Activated CD8-positive, alpha-beta memory T cell treated with anti-CD3 and anti-CD28 coated beads for 36 hours (primary cell): Measurements from ENCODE around the gene COPZ2. TPM values are rescaled to one million over a fixed set of nuclear protein-coding genes. Genes with fewer than 3 reads are reported as not detected.

Experiments
- CTCF ChIA-PET: fragments of 350-600 bp; sonication (Branson Sonifier 250); formaldehyde crosslinking; loops from one replicate; lab custom pipeline; 2021; ENCODE audit warnings: antibody characterized with exemption; lab: Charles Lee
- POLR2A ChIA-PET: fragments of 350-600 bp; sonication (Branson Sonifier 250); formaldehyde crosslinking; loops from one replicate; lab custom pipeline; 2021; ENCODE audit warnings: antibody characterized with exemption; lab: Charles Lee
- total RNA-seq, 2 experiments: library from RNA; stranded (reverse); gene quantifications; one replicate each; pipeline ENCODE4 v1.2.3, GENCODE V29; 2021

Gene COPZ2
- total RNA-seq, 2 experiments from 2014 or later: 5.5 to 6.0 TPM

DNA sequence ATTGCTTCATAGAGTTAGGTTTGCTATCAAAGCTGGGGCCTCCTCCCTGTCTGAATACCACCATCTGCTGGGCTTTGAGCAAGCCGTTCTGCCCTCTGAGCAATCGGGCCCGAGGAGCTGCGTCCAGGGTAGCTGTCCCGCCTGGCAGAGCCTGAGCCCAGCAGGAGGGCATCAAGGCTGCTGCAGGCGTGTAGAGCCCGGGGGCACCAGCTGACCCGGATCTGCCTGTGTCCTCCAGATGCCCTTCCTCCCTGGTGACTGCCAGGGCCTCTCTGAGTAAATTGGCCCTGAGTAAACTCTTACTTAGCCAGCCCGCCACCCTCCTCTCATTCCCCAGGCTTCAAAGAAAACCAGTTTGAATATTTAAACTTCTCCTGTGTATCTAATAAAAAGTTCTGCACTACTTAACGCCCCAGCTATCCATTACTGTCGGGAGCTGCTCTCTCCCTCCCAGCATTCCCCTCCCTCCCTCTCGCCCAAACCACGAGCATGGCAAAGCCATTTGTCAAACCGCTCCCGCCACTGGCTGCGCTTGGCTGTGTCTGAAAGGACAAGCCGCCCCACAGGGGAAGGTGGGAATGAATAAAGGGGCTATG lies 50.3 kb downstream of the COPZ2 start:
- CTCF ChIA-PET: no interaction called here
- POLR2A ChIA-PET: no interaction called here

DNA sequence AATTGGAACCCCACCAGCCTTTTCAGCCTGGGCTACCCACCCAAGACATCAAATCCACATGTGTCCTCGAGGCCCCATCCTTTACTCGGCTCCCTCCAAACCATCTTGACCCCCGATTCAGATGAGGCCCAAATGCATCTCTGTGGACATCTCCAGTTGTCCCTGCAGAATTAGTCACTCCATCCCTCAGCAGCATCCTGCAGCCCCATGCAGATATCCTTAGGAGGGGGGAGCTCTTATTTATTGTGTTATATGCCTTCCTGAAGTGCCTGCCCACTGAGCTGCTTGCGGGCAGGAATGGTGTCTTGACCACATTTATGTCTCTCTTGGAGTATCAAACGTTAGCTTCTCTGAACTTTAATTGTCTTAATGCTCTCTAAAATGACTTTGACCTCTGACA lies 51.1 kb downstream of the COPZ2 start:
- POLR2A ChIA-PET: no interaction called here

DNA sequence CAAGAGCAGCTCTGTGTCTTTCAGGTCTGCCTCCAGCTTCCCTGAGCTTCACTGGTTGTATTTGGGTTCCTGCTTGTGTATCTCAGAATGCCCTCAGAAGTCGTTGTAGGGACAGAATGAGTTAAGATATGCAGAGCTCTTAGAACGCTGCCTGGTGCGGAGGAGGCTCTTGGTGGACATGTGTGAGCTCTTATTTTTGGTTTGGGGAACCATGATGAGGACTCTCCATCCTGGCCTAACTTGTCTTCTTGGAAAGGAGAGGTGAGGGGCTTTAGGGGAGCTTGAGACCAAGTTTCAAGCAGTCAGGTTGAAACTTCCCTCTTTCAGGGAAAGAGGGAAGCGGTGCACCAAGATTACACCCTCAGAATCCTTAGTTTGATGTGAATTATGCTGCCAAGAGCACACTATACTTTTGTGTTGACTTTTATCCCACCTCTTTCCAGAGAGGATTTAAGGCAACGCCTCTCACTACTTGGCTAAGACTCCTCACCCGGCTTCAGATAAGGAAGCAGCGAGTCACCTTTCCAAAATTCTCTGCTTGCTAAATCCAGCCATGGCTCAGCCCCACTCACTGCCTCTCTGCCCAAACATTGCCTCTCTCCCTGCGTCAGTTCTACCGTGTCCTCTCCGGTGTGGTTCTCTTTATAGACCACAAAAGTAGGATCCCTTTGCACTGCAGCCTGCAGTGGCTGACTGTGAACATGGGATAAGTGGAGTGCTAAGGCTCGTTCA lies 53.9 kb downstream of the COPZ2 start:
- POLR2A ChIA-PET: no interaction called here
- CTCF ChIA-PET: no interaction called here

More for the DNA sequence above, 51.1 kb downstream of the COPZ2 start:
- CTCF ChIA-PET: no interaction called here

DNA sequence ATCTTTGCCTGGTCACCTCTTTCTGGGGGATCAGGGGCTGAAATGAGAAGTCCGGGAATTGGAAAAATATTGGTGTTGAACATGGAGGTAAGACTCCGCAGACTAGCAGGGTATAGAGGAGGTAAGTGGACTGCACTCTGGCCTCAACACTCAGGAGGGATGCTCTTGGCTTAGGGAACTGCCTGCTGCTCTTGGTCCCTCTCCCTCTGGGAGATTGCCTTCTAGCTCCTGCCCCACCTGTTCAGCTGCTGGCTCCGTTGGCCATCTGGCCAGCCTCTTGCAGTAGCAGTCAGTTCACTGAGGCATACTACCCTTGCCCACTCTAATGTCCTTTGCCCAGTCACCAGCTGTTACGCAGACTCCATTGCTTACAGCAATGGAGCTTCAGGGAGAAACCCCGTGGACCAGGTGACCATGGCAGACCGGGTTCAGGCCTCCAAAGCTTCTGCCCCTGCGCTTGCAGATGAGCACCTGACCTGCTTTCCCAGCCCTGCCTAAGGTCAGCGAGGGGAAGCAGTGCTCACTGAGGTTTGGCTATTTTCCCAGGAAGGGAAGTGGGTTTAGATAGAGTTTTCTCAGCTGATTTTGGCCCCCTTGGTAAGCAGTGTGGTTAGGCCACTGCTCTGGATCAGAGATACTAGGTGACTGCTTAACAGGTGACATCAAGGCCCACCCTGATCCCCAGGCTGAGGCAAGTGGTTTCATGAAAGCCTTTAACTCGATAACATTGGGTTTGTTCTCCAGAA lies 54.8 kb downstream of the COPZ2 start:
- ChIA-PET CTCF (no interaction called here), POLR2A (no interaction called here)

DNA sequence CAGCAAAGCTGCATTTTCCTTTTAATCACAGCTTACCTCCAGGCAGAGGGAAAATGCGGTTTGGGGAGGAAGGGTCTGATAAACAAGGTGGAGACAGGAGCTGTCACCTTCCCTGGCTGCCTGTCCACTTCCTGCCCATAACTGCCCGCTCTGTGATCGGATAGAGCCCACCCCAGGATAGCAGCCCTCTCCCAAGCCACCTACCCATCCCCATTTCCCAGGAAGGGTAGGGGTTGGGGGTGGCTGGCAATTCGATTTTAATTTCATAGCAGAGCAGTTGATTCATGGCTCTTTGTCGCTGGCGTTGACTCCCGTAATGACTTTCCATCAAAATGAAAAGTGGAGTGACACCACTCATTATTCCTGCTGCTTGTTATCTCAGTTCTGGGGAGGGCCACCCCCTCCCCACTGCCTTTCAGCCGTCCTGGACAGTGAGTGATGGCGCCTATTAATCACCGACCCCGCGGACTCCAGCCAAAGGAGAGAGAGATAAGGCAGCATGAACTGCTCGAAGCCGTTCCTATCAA lies 55.4 kb downstream of the COPZ2 start:
- CTCF ChIA-PET: no interaction called here
- POLR2A ChIA-PET: no interaction called here

DNA sequence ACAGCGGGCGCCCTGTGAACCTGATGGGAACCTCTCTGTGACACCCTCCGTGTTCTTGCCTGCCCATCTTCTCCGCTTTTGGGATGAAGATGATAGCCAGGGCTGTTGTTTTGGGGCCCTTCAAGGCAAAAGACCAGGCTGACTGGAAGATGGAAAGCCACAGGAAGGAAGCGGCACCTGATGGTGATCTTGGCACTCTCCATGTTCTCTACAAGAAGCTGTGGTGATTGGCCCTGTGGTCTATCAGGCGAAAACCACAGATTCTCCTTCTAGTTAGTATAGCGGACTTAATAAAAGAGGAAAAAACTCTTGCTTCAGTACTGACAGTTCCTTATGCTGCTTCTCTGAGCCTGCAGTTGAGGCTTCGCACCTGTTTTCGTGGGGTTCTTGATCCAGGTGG lies 56.1 kb downstream of the COPZ2 start:
- CTCF ChIA-PET: interaction anchor here (0.8 to 1.6 kb wide), 2 partner anchors 8 to 134 kb away, joined by 3 read pairs; no protein-coding TSS in a partner anchor
- POLR2A ChIA-PET: no interaction called here

DNA sequence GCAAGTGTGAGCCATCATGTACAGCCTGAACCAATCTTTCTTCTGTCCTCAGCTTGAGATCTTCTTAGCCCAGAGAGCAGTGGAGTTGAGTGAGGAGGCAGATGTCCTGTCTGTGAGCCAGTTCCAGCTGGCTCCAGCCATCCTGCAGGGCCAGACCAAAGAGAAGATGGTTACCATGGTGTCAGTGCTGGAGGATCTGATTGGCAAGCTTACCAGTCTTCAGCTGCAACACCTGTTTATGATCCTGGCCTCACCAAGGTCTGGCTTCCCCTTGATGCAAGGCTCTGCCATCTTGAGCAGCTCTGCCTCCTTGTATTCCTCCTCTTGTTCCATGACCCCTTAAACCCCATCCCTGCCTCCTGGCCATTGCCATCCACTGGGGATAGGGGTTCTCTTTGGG lies 57.1 kb downstream of the COPZ2 start:
- CTCF ChIA-PET: interaction anchor here (1.6 kb wide), 1 partner anchor 9 kb away, joined by 3 read pairs; no protein-coding TSS in a partner anchor
- POLR2A ChIA-PET: no interaction called here

DNA sequence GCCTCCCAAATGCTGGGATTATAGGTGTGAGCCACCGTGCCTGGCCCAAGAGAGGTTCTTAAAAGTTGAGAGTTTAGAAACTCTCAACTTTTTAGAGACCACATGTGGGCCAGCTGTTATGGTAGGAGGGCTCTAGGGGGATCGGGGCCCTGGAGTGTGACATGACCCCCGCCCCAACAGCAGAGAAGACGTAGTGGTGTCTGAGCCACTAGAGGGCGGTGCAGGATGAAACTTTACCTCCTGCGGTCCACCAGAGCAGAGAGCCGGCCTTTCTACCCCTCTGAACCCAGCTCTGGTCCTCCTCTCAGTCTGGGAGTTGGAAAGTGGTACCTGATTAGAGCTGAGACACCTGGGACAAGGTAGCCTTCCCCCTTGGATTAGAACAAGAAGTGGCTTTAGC lies 59.3 kb downstream of the COPZ2 start:
- ChIA-PET CTCF (interaction anchor here (0.6 to 2.3 kb wide), 15 partner anchors 11 to 467 kb away, joined by 3 to 12 read pairs (median 3); partner anchors contain the start of gene NFE2L1), POLR2A (no interaction called here)

Other genes starting within 250 kb of the COPZ2 start
- 10 to 100 TPM; 13.4 to 17.0 TPM for gene OSBPL7, start 216.0 kb downstream of the COPZ2 start, total RNA-seq
- gene MRPL10, start 206.3 kb downstream of the COPZ2 start, total RNA-seq: 10 to 100 TPM; 59.7 to 60.9 TPM
- gene LRRC46, start 206.1 kb downstream of the COPZ2 start, total RNA-seq: under 1 TPM; 0.50 to 0.61 TPM
- gene SCRN2, start 196.5 kb downstream of the COPZ2 start, total RNA-seq: 10 to 100 TPM; 18.4 to 18.7 TPM
- gene SP6, start 186.6 kb downstream of the COPZ2 start, total RNA-seq: under 1 TPM in 1 of 2 experiments, not detected in 1; 0.08 TPM
- 10 to 100 TPM; 15.8 to 18.3 TPM for gene SP2, start 141.6 kb downstream of the COPZ2 start, total RNA-seq
- 10 to 100 TPM; 57.8 to 58.0 TPM for gene PNPO, start 96.2 kb downstream of the COPZ2 start, total RNA-seq
- not detected for gene PRR15L, start 79.9 kb downstream of the COPZ2 start, total RNA-seq
- 100 to 1,000 TPM; 170 to 175 TPM for gene CDK5RAP3, start 66.7 kb downstream of the COPZ2 start, total RNA-seq
- 100 to 1,000 TPM; 101 to 105 TPM for gene NFE2L1, start 10.6 kb upstream of the COPZ2 start, total RNA-seq
- gene CBX1, start 63.7 kb upstream of the COPZ2 start, total RNA-seq: 10 to 100 TPM; 56.8 to 60.0 TPM
- gene SNX11, start 70.0 kb upstream of the COPZ2 start, total RNA-seq: 10 to 100 TPM; 35.6 to 38.3 TPM